ENCODE data around the gene NDFIP1. TPM values are rescaled to one million over a fixed set of nuclear protein-coding genes. Genes with fewer than 3 reads are reported as not detected.

The NDFIP1 gene
- total RNA-seq, 3 donors from 2014 or later = 115 to 135 (median 117) TPM

DNA sequence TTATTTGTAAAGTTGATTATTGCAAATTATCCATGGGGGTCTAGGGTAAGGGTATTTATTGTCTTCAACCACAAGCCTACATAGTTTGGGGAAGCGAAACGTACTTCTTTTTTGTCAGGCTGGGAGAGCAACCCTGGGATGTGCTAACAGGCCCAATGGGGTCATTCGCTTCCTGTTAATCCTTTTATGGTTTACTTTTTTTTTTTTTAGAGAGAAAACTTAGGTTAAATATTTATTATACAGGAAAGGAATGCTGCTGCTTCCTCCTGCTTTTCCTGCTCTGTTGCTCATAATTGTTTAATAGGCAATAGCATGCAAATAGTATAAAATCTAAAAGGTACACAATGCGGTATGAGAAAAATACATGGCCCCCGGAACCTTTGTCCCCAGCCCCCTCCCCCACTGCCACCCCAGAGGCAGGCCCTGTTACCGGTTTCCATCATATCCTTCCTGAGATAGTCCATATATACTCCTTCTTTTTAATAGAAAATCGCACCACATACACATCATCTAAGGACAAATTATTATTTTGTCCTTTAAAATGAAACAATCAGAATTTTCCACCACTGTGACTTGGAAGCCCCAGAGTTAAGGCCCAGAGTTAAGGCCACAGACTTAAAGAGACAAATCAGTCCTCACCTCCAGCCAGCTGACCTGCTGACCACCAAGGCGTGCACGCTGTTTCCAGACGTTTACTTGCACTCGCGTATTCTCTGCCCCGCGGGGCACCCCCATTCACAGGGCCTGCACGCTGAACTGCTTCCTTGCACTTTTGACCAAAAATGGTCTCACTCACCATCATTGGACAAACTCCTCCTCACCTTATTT lies 83.9 kb downstream of the NDFIP1 start:
- Histone ChIP-seq H3K9me3 (no peaks in the 10 kb centered on the region), H3K27me3 (no peaks in the 10 kb centered on the region), H3K4me3 (no peak overlapping the region), H3K4me1 (no peaks in the 10 kb centered on the region), H3K36me3 (no peaks in the 10 kb centered on the region), H3K27ac (no peak overlapping the region)
- intact Hi-C loops (cut with DNase I; ENCODE audit: low total_unique reads) = no loop called here
- TF ChIP-seq CTCF (IDR thresholded peaks at IDR 0.05) = no peak
- TF ChIP-seq POLR2AphosphoS5 (IDR thresholded peaks at IDR 0.05) = no peak
- TF ChIP-seq POLR2A (IDR thresholded peaks at IDR 0.05) = no peak
- DNase-seq (ENCODE audit: low spot score in 2 of 2) = no peak

DNA sequence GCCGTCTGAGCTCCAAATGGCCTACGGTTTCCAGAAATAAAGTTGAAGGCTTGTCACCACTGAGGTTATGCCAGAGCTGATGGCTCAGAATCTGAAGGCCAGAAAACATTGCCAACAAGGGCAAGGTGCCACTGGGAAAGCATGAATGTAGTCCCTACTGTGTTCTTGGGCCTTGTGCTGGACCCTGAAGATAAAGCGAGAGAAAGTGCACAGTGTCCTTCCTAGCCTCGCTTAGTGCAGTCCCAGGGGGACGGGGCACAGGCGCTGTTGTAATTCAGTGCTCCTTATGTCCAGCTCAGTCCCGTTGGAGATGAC lies 84.5 kb downstream of the NDFIP1 start:
- no peak overlapping the region for H3K27ac ChIP-seq

GRCh38 chr5:142197098-142197497 lies 88.5 kb downstream of the NDFIP1 start:
- H3K9me3 ChIP-seq = no peaks in the 10 kb centered on the region
- intact Hi-C loops (cut with DNase I; ENCODE audit: low total_unique reads) = no loop called here
- H3K36me3 ChIP-seq = no peaks in the 10 kb centered on the region
- no peak overlapping the region for H3K27ac ChIP-seq
- TF ChIP-seq POLR2AphosphoS5 (IDR thresholded peaks at IDR 0.05) = no peak
- no peak for TF ChIP-seq POLR2A (IDR thresholded peaks at IDR 0.05)
- no peak for TF ChIP-seq CTCF (IDR thresholded peaks at IDR 0.05)
- no peaks in the 10 kb centered on the region for H3K27me3 ChIP-seq
- no peaks in the 10 kb centered on the region for H3K4me1 ChIP-seq
- H3K4me3 ChIP-seq = no peak overlapping the region
- no peak for DNase-seq (ENCODE audit: low spot score in 2 of 2)

More for the DNA sequence above, 84.5 kb downstream of the NDFIP1 start:
- no peak overlapping the region for H3K4me3 ChIP-seq
- no peaks in the 10 kb centered on the region for H3K9me3 ChIP-seq
- DNase-seq (ENCODE audit: low spot score in 2 of 2) = no peak
- no peak for TF ChIP-seq POLR2A (IDR thresholded peaks at IDR 0.05)
- TF ChIP-seq POLR2AphosphoS5 (IDR thresholded peaks at IDR 0.05) = no peak
- TF ChIP-seq CTCF (IDR thresholded peaks at IDR 0.05) = no peak
- intact Hi-C loops (cut with DNase I; ENCODE audit: low total_unique reads) = no loop called here
- no peaks in the 10 kb centered on the region for H3K27me3 ChIP-seq
- H3K4me1 ChIP-seq = no peaks in the 10 kb centered on the region
- no peaks in the 10 kb centered on the region for H3K36me3 ChIP-seq

- Histone ChIP-seq H3K27ac (no peak overlapping the region), H3K9me3 (no peaks in the 10 kb centered on the region), H3K4me3 (no peak overlapping the region), H3K27me3 (no peaks in the 10 kb centered on the region), H3K36me3 (no peaks in the 10 kb centered on the region), H3K4me1 (no peaks in the 10 kb centered on the region)
- DNase-seq (ENCODE audit: low spot score in 2 of 2) = no peak
- intact Hi-C loops (cut with DNase I; ENCODE audit: low total_unique reads) = no loop called here
- TF ChIP-seq POLR2A (IDR thresholded peaks at IDR 0.05) = no peak
Measured at GRCh38 chr5:142197781-142198180, 89.2 kb downstream of the NDFIP1 start.

GRCh38 chr5:142199388-142199787 lies 90.8 kb downstream of the NDFIP1 start:
- TF ChIP-seq POLR2AphosphoS5 (IDR thresholded peaks at IDR 0.05) = no peak
- no peak for TF ChIP-seq POLR2A (IDR thresholded peaks at IDR 0.05)
- no peak for TF ChIP-seq CTCF (IDR thresholded peaks at IDR 0.05)
- no peak for DNase-seq (ENCODE audit: low spot score in 2 of 2)
- Histone ChIP-seq H3K27ac (no peak overlapping the region), H3K9me3 (no peaks in the 10 kb centered on the region), H3K36me3 (no peaks in the 10 kb centered on the region), H3K27me3 (no peaks in the 10 kb centered on the region), H3K4me1 (no peaks in the 10 kb centered on the region), H3K4me3 (no peak overlapping the region)
- intact Hi-C loops (cut with DNase I; ENCODE audit: low total_unique reads) = no loop called here

Measured in breast epithelium (tissue), 4 donors.